Dermis blood vessel endothelial cell (primary cell): ENCODE measurements around the gene DLG4. TPM values are rescaled to one million over a fixed set of nuclear protein-coding genes. Genes with fewer than 3 reads are reported as not detected.

ENCODE experiments used
- DNase-seq: peaks from one replicate; pipeline ENCODE4 v3.0.0; 2010
- total RNA-seq: library from RNA; depleted of rRNA; stranded (reverse); fragments of >200 nt; gene quantifications from 2 replicates; pipeline ENCODE4 v1.2.3, GENCODE V29; 2014

The DLG4 gene
- total RNA-seq, 1 donor from 2014 or later: 13.4 TPM

DNA sequence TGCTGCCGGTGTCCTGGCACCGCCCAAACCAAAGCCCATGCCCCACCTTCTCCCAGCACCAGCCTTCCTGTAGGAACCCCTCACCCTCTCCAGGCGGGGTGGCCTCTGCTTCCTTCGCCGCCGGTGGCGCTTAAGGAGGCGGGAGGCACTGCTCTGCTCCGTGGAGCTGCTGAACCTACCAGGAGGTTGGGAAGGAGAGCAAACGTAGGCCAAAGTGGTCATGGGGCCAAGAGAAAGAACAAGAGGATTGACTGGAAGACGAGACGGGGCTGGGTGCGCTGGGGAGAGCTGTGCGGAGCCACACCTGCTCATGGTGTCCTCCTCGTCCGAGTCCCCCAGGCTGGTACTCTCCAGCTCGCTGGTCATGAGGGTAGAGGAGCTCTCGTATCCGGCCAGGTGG is 9.9 kb upstream of the DLG4 start:
- no peak for DNase-seq

DNA sequence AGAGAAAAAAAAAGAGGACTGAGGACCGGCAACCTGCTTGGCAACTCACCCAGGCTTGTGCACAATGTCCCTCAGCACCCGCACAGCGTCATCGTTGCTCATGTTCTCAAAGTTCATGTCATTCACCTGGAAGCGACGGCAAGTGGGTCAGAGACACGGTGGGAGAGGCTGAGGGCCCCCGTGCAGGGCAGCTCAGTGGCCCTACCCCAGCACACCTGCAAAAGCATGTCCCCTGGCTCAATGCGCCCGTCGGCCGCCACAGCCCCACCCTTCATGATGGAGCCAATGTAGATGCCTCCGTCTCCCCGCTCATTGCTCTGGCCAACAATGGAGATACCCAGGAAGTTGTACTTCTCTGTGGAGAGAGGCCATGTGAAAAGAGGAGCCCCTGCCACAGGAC is 9.3 kb upstream of the DLG4 start:
- DNase-seq: no peak

DNA sequence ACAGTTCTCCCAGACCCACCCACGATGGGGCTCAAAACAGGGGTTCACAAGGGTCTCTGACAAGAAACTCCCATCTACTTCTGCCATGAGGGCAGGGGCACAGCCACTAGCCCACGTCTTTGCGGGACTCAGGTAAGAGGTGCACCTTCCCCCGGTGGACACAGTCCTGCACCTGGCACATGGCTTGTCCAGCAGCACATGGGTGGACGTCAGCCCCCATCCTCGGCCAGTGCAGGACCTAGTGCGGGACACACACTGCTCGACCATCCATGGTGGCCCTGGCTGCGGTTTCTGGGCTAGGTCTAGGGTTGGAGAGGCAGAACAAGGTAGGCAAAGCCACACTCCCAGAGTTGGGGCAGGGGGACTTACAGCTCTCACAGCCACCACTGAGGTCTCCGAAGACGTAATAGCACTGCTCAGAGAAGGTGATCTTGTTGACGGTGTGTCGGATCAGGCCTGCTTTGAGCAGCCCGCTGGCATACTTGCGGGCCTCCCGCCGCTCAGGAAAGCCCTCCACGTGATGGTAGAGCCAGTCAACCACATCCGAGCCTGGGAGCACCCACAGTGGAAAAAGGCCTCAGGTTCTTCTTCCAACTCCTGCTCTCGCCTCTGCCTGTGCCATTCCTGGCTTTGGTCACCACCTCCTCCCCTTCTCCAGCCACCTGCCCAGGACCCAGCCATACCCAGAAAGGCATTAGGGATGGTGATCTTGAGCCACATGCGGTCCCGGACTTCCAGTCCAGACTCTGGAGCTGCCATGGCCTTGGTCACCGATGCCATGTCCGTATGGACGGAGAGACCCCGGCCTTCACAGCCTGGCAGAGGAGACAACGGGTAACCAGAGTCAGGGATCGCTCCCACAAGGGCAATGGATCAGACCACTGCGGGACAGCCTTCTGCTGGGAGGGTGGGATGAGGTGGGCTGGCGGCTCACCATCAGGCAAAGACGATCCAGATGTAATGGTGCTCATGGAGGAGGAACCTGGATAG is 7.4 kb upstream of the DLG4 start:
- DNase-seq: no peak

DNA sequence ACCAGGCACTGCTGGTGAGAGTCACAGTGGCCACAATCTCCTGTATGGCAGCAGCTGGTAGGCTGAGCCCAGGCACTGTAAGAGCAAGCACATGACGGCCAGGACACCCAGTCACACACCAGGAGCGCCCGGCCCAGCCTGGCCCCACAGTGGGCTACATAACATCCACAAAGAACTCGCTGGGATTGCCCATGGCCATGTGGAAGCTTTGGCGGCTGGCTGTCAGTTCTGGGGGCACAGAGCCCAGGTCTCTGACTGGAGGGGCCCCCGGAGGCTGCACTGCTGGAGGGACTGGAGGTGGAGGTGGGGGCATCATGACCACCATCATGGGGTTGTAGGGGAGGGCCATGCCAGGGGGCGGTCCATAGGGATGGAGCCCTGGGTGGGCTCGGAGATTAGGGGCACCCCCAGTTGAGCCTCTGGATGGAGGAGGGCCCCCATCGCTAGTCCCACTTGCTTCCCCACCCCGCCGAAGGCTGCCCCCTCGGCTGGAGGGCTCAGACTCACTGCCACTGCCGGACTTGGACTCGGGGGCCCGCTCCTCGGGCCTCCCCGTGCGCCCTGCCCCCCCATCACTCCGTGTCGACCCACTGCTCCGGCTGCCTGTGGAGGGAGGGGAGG is 6.2 kb upstream of the DLG4 start:
- DNase-seq: no peak

DNA sequence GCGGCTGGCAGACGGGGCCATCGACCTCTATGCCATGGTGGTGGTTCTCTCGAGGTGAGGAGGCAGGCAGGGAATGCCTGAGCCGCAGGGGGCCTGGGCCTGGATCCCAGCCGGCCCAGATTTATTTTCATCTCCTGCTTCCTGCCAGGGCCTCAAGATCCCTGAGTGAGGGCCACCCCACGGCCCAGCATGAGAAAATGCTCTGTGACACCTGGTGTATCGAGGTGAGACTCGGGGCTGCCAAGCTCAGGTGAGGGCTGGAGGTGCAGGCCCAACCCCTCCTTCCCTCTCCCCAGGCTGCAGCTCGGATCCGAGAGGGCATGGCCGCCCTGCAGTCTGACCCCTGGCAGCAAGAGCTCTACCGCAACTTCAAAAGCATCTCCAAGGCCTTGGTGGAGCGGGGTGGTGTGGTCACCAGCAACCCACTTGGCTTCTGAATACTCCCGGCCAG is 5.0 kb upstream of the DLG4 start:
- no peak for DNase-seq

DNA sequence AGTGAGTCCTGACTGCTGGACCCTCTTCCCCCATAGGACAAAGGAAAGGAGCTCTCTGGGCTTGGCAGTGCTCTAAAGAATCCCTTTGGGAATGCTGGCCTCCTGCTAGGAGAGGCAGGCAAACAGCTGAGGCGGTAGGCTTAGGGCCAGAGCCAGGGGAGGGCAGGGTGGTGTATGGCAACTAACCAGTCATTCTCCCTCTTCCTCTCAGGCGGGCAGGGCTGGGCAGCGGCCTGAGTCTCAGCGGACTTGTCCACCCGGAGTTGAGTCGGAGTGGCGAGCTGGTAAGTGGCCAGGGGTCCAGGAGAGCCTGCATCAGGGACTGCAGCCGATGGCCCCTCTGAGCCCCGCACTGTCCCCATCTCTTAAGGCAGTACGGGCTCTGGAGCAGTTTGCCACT is 4.5 kb upstream of the DLG4 start:
- DNase-seq: no peak

DNA sequence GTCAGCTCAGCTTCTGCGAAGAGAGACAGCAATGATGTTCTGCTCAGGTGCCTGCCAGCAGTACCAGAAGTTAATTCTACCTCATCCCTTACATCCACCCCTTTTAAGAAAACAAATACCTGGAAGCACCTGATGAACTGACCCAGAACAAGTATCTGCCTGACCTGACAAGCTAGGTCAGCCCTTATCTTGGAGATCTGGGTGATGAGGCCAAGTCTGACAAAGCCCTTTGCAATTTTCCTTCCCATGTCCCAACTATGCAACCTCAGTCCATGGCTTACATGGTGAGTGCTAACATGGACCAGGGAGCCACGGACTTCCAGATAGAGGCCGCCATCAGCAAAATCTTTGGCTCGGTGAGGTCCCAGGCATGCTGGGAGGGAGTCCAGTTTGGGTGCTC is 3.7 kb upstream of the DLG4 start:
- DNase-seq: no peak

DNA sequence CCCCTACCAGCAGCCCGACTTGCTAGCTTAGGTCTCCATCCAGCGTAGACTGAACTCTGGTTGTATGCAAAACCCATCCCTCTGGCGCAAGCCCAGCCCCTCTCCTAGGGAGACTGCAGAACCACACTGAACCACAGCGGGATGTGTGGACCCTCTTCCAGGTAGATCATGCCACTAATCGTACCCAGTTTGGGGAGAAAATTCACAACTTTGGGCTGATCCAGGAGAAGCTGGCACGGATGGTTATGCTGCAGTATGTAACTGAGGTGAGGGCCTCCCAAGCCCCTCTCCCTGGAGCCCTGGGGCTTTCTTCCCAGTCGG is 3.3 kb upstream of the DLG4 start:
- DNase-seq: no peak

DNA sequence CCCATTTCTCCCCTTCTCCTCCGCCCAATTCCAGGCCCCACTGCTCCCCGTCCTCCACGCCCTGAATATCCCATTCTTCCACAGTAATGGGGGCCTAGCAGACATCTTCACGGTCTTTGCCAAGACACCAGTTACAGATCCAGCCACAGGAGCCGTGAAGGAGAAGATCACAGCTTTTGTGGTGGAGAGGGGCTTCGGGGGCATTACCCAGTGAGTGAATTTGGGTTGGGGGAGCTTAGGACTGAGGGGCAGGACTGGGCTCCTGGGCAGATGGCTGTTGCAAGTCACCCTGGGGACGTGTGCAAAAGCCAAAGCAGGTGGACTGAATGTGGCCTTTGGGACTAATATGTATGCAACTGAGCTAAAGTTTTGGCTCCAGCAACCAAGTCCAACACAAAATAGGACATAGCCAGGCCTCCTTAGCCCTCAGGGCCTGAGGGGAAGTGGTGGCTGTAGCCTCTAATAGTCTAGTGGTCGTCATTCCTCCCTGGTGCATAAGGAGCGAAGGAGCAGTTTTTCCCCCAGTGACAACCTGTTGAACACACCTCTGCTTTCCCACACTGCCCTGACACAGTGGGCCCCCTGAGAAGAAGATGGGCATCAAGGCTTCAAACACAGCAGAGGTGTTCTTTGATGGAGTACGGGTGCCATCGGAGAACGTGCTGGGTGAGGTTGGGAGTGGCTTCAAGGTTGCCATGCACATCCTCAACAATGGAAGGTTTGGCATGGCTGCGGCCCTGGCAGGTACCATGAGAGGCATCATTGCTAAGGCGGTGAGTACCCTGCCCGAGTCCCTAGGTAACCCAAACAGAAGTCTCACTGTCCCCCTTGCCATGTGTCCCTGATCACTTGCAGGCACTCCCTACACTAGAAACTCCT is 2.7 kb upstream of the DLG4 start:
- DNase-seq: no peak

DNA sequence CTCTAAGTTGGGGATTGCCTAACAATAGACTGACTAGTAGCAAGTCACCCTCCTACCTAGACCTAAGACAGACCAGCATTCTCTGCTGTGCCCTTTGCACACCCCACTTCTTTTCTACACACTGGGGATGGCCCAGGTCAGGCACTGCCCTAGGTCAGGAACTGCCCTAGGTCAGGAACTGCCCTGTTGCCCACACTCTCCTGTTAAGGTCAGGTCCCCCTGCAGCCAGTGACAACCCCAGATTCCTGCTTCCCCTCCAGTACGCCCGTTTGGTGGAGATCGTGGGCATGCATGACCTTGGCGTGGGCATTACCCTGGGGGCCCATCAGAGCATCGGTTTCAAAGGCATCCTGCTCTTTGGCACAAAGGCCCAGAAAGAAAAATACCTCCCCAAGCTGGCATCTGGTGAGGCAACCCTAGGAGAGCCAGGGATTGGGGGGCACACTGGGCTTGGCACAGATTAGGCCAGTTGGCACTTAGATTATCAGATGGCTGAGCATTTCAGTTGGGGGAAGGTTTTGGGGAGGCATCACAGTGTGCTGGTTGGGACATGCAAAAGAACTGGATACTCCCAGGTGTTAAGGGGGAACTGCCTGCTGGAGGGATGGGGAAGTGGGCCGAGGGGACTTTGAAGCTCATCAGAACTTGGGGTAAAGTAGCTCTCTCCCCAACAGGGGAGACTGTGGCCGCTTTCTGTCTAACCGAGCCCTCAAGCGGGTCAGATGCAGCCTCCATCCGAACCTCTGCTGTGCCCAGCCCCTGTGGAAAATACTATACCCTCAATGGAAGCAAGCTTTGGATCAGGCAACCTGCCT is 1.8 kb upstream of the DLG4 start:
- DNase-seq: no peak

DNA sequence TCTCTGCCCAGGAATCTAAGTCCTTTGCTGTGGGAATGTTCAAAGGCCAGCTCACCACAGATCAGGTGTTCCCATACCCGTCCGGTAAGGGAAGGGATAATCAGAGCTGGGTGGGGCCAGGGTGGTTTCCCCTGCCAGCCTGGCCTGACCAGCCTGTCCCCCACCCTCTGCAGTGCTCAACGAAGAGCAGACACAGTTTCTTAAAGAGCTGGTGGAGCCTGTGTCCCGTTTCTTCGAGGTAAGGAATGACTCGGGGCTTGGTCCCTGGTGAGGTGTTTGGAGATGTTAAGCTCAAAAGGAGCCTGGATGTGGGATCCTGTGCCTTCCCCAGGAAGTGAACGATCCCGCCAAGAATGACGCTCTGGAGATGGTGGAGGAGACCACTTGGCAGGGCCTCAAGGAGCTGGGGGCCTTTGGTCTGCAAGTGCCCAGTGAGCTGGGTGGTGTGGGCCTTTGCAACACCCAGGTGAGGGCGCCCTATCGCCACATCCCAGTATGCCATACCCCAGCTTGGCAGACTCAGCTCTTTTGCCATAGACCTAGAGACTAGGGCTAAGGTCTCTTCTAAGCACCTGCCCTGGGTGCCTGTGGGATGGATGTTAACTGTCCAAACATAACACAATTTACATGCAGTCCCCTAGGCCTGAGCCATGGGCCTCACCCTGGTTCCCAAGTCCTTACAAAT is 1.1 kb upstream of the DLG4 start:
- peak; percentile 89 for DNase-seq

DNA sequence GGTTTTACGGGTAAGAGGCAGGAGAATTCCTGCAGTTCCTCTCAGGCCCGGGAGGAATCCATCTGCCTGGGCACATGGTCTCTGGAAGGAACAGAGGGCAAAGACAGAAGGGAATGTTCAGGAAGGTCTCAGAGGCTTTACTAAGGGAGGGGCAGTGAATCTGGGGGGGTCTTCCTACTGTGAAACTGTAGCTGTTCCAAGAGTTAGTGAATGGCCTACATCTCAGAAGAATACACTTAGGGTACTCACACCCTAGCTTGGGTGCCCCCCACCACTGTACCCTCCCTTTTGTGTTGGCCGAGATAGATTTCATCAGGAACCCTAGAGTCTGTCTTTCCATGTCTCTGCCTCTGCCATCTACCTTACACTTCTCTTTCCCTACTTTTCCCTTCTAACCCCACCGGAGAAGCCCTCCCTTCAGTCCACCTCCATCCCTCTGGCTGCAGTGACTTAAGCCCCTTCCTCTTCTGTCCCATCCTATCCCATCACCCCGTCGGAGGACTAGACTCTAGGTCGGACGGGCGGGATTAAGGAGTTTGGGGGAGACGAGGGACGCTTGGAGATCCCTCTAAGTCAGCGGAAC is 316 bp downstream of the DLG4 start:
- DNase-seq: no peak

DNA sequence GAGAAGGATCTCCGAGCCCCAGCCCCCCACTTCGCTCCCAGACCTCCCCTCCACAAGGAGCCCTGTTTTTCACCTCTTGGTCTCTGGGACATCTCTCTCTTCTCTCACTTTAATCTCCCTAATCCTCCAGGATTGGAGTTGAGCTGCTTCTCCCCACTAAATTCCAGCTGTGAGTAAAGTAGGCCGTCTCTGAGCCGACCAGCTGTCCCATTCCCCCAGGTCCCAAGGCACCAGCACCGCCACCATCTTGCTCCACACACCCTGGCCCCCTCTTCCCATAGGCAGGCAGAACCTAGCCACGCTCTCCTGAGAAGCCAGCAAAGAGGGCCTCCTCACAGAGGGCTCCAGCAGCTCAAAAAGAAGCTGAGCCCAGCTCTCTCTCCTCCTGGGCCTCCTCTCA is 878 bp downstream of the DLG4 start:
- no peak for DNase-seq

DNA sequence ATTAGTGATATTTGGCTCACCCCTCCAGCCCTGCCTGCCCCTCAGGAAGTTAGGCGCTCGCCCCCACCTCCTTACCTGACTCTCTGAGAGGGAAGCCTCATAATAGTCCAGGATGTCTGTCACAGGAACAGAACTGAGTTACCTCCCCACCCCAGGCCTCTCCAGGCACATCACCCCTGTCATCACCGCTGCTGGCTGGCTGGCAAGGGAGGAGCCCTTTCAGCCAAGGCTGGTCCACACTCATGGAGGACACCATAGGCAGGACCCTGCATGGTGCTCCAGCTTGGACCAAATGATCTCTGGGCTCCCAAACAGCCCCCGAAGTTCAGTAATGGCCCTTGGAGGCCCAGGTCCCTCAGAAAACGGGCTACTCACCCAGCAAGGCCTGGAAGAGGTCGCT is 1.5 kb downstream of the DLG4 start:
- no peak for DNase-seq

DNA sequence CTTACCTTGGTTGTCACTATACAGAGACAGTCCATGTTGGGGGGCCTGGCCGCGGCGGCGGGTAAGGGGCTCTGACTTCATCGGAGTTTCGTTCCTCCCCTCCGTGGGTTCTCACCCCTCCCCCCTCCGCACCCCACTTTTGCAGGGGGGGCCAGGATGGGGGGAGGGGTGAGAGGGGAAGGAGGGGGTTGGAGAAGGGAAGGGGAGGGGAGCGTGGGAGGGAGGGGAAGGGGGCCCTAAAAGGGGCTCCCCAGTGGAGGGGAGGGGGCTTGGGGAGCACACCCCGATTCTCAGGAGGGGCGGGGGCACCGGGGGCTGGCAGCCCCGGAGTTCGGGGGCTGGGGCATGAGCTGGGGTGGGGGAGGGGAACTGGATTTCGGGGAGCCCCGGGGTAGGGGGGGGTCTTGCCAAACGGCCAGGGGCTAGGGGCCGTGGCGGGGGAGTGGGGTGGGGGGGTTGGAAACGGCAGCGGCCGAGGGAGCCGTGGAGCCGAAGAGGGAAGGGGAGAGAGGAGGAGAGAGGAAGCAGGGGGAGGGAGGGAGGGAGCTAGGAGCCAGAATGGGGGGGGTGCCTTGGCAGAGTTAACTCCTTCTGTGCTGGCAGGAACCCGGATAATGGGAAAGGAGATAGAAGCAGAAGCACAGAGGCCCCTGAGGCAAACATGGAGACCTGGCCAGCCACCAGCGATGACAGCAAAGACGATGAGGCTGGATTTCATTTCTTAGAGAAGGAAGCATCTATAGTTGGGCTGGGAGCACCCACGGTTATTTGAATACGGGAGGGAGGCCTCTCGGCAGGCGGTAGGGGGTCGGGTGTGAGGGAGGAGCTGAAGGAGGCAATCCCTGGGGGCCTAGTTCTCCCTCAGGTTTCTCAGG is 2.3 kb downstream of the DLG4 start:
- peak; percentile 80 for DNase-seq

DNA sequence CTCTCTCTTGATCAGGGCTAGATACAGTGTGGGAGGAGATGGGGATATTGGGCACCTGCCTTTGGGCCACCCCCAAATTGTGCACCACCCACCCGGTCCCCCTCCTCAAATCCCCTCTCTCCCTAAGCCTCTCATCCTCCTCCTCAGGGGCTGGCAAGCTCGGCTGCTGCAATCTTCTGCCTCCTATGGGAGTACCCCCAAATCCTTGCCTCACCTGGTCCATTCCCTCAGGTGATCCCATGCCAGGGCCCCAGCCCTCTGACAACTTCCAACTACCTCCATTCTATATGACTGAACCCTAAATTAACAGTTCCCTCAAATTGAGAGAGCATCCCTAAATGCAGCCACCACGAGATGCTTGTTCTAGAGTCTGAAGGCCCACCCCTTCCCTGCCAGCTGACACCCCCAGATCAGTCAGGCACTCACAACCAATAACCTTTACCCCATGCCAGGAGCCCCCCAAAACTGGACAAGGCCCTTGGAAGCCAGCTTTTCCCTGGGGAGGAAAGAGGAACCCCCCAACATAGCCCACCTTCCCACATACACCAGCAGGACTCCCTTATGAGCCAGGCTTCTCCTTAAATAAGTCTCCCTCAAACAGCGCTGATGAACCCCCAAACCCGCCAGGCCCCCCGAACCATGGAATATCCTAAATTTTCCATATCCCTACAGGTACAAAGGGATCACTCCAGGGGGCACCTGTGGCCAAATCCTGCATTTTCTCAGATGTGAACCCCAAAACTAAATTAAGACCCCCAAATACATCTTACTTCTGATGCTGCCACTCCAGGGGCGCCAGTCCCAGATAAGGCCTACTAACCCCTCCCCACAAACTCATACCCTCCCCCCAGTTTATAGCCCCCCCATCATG is 3.2 kb downstream of the DLG4 start:
- DNase-seq: no peak

DNA sequence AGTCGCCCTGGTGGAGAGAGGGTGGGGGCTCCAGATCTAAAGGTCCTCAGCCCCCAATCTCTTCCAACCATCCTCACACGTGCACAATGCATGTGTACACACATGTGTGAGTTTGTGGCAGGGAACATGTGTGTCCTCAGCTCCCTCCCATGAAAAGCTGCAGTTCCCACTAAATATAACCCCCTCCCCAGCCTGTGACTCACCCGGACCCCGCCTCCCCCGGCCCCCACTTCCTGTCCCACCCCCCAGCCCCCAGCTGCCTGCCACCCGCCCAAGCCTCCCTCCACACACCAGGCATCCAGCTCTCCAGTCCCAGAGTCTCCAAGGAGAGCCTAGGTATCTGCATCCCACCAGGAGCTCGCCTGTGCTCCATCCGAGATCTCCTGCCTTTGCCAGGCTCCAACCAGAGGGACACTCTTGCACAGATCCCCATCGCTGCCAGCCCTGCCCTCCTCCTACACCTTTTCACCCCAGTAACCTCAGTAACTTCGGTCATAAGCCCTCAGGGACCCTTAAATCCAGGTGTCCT is 3.9 kb downstream of the DLG4 start:
- DNase-seq: peak; percentile 19

DNA sequence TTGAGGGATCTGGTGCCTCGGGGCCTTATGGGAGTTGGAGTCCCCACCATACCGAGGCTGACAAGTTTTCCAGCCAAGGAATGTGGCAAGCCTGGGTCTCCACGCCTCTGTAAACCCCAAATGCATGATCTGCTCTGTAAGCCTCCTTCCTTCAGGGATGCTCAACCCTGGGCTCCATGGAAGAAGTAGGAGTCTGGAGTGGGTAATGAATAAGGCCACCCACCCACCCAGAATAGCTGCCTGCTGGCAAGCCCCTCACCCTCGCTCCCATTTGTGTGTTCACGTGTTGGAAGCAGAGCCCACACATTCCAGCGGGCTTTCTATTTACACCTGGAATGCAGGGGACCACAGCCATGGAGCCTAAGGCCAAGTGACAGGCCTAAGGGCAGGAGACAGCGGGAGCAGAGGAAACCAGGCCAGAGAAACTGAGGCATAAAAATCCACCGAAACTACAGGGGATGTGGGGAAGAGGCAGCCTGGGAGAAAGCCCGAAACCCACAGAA is 4.4 kb downstream of the DLG4 start:
- DNase-seq: no peak
